GM12878 (cell line): ENCODE measurements around the gene BRAT1. TPM values are rescaled to one million over a fixed set of nuclear protein-coding genes. Genes with fewer than 3 reads are reported as not detected.

Experiments
- IKZF2 ChIP-seq, 2 experiments: fragments of 450-650 bp; IDR thresholded peaks; 2 replicates each; pipeline ENCODE4 v1.6.1; 2017; ENCODE audit warnings: mild to moderate bottlenecking in 2 of 2, moderate library complexity in 2 of 2
- PAX5 ChIP-seq: IDR thresholded peaks from 2 replicates; pipeline ENCODE4 v1.6.1; 2011; ENCODE audit warnings: low read depth, low read length, borderline replicate concordance
- PAX8 ChIP-seq: fragments of 450-650 bp; IDR thresholded peaks from 2 replicates; pipeline ENCODE4 v1.6.1; 2017; ENCODE audit warnings: mild to moderate bottlenecking, moderate library complexity
- RBBP5 ChIP-seq: fragments of 200-600 bp; sonication (generic); conservative IDR thresholded peaks from 2 replicates; pipeline ENCODE4 v1.6.1; 2016
- SRF ChIP-seq, 2 experiments: IDR thresholded peaks; 2 replicates each; pipeline ENCODE4 v1.6.1; 2011; ENCODE audit warnings: low read depth in 2 of 2, low read length in 2 of 2, mild to moderate bottlenecking in 1 of 2, moderate library complexity in 1 of 2
- SUZ12 ChIP-seq: fragments of 200-600 bp; sonication (generic); IDR thresholded peaks from one replicate; pipeline ENCODE4 v1.6.1; 2018; ENCODE audit warnings: antibody characterized with exemption, mild to moderate bottlenecking; ENCODE audit not compliant: unreplicated experiment
- TAF1 ChIP-seq: IDR thresholded peaks from 2 replicates; pipeline ENCODE4 v1.6.1; 2011; ENCODE audit warnings: mild to moderate bottlenecking, low read depth, low read length, borderline replicate concordance
- ZSCAN29 ChIP-seq: fragments of 450-650 bp; IDR thresholded peaks from 2 replicates; pipeline ENCODE4 v1.6.1; 2017; ENCODE audit warnings: mild to moderate bottlenecking, moderate library complexity
- polyA plus RNA-seq, 11 experiments: library from polyadenylated mRNA; depleted of rRNA in 4 of 11; unstranded in 6 of 11; stranded (reverse) in 5 of 11; fragments of >200 nt; fragmentation: Nextera tagmentation in 4 of 11; fragmentation: Illumina TruSeq in 1 of 11; extraction: Ambion mirVana in 4 of 11; extraction: Trizol in 1 of 11; gene quantifications; 1 replicate in 1 of 11; 2 replicates in 10 of 11; pipeline versions ENCODE4 v1.2.1 to v1.2.3, GENCODE V29; 2011 to 2016; ENCODE audit warnings: inconsistent platforms in 2 of 11, missing spikeins in 2 of 11, low read depth in 1 of 11
- total RNA-seq, 4 experiments: library from RNA; depleted of rRNA in 3 of 4; stranded (reverse); fragments of >200 nt in 3 of 4; fragmentation: Illumina TruSeq in 1 of 4; extraction: Trizol in 1 of 4; gene quantifications; 2 replicates each; pipeline versions ENCODE4 v1.2.1 to v1.2.3, GENCODE V29; 2013 to 2021
- TF ChIP-seq, protein P1 (sequence below): fragments of 450-650 bp; IDR thresholded peaks from 2 replicates; pipeline ENCODE4 v1.6.1; 2016; ENCODE audit warnings: mild to moderate bottlenecking, moderate library complexity, borderline replicate concordance
- TF ChIP-seq, protein P2 (sequence below): fragments of 450-650 bp; IDR thresholded peaks from 2 replicates; pipeline ENCODE4 v1.6.1; 2018; ENCODE audit warnings: borderline replicate concordance, mild to moderate bottlenecking; ENCODE audit not compliant: partially characterized antibody
- TF ChIP-seq, protein P3 (sequence below), 3 experiments: IDR thresholded peaks in 2 of 3; conservative IDR thresholded peaks in 1 of 3; 2 replicates each; pipeline ENCODE4 v1.5.1; 2011; ENCODE audit warnings: low read depth in 3 of 3, low read length in 3 of 3, mild to moderate bottlenecking in 3 of 3, control low read depth in 2 of 3, moderate library complexity in 2 of 3, inconsistent platforms in 1 of 3, mixed read lengths in 1 of 3; ENCODE audit not compliant: control insufficient read depth in 2 of 3, insufficient read depth in 1 of 3; ENCODE audit errors: extremely low read depth in 1 of 3
- TF ChIP-seq, protein P4 (sequence below): IDR thresholded peaks from 2 replicates; pipeline ENCODE4 v1.6.1; 2012; ENCODE audit warnings: low read depth, low read length, improper control_type of control experiment
- TF ChIP-seq, protein P5 (sequence below): fragments of 450-650 bp; IDR thresholded peaks from 2 replicates; pipeline ENCODE4 v1.6.1; 2016; ENCODE audit warnings: mild to moderate bottlenecking

BRAT1 gene
- total and polyA plus RNA-seq, 10 of the 15 experiments (the other 5 are each of a cell fraction or from before 2014, with no cell fraction given): 0.13 to 53.3 (median 16.0) TPM

GRCh38 chr7:2567679-2568278, 12.5 kb upstream of the BRAT1 start (continued):
- TF ChIP-seq, protein P1, sequence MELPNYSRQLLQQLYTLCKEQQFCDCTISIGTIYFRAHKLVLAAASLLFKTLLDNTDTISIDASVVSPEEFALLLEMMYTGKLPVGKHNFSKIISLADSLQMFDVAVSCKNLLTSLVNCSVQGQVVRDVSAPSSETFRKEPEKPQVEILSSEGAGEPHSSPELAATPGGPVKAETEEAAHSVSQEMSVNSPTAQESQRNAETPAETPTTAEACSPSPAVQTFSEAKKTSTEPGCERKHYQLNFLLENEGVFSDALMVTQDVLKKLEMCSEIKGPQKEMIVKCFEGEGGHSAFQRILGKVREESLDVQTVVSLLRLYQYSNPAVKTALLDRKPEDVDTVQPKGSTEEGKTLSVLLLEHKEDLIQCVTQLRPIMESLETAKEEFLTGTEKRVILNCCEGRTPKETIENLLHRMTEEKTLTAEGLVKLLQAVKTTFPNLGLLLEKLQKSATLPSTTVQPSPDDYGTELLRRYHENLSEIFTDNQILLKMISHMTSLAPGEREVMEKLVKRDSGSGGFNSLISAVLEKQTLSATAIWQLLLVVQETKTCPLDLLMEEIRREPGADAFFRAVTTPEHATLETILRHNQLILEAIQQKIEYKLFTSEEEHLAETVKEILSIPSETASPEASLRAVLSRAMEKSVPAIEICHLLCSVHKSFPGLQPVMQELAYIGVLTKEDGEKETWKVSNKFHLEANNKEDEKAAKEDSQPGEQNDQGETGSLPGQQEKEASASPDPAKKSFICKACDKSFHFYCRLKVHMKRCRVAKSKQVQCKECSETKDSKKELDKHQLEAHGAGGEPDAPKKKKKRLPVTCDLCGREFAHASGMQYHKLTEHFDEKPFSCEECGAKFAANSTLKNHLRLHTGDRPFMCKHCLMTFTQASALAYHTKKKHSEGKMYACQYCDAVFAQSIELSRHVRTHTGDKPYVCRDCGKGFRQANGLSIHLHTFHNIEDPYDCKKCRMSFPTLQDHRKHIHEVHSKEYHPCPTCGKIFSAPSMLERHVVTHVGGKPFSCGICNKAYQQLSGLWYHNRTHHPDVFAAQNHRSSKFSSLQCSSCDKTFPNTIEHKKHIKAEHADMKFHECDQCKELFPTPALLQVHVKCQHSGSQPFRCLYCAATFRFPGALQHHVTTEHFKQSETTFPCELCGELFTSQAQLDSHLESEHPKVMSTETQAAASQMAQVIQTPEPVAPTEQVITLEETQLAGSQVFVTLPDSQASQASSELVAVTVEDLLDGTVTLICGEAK: no peak
- TF ChIP-seq, protein P2, sequence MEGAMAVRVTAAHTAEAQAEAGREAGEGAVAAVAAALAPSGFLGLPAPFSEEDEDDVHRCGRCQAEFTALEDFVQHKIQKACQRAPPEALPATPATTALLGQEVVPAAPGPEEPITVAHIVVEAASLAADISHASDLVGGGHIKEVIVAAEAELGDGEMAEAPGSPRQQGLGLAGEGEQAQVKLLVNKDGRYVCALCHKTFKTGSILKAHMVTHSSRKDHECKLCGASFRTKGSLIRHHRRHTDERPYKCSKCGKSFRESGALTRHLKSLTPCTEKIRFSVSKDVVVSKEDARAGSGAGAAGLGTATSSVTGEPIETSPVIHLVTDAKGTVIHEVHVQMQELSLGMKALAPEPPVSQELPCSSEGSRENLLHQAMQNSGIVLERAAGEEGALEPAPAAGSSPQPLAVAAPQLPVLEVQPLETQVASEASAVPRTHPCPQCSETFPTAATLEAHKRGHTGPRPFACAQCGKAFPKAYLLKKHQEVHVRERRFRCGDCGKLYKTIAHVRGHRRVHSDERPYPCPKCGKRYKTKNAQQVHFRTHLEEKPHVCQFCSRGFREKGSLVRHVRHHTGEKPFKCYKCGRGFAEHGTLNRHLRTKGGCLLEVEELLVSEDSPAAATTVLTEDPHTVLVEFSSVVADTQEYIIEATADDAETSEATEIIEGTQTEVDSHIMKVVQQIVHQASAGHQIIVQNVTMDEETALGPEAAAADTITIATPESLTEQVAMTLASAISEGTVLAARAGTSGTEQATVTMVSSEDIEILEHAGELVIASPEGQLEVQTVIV: no peak
- TF ChIP-seq IKZF2 (IDR thresholded peaks at IDR 0.05): peak in 1 of 2 experiments; percentile 22; a peak in 1 of 4 replicates
- no peak for TF ChIP-seq PAX5
- TF ChIP-seq TAF1: no peak
- TF ChIP-seq ZSCAN29: no peak
- TF ChIP-seq RBBP5: no peak
- no peak for TF ChIP-seq PAX8
- TF ChIP-seq, protein P3, sequence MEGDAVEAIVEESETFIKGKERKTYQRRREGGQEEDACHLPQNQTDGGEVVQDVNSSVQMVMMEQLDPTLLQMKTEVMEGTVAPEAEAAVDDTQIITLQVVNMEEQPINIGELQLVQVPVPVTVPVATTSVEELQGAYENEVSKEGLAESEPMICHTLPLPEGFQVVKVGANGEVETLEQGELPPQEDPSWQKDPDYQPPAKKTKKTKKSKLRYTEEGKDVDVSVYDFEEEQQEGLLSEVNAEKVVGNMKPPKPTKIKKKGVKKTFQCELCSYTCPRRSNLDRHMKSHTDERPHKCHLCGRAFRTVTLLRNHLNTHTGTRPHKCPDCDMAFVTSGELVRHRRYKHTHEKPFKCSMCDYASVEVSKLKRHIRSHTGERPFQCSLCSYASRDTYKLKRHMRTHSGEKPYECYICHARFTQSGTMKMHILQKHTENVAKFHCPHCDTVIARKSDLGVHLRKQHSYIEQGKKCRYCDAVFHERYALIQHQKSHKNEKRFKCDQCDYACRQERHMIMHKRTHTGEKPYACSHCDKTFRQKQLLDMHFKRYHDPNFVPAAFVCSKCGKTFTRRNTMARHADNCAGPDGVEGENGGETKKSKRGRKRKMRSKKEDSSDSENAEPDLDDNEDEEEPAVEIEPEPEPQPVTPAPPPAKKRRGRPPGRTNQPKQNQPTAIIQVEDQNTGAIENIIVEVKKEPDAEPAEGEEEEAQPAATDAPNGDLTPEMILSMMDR (IDR thresholded peaks at IDR 0.05 in 2 of 3, conservative IDR thresholded peaks at IDR 0.05 in 1 of 3; ENCODE audit: control insufficient read depth in 2 of 3, extremely low read depth in 1 of 3, insufficient read depth in 1 of 3, low read depth in 3 of 3, low read length in 3 of 3): peak; percentile 43 to 59 (median 55)
- TF ChIP-seq, protein P4, sequence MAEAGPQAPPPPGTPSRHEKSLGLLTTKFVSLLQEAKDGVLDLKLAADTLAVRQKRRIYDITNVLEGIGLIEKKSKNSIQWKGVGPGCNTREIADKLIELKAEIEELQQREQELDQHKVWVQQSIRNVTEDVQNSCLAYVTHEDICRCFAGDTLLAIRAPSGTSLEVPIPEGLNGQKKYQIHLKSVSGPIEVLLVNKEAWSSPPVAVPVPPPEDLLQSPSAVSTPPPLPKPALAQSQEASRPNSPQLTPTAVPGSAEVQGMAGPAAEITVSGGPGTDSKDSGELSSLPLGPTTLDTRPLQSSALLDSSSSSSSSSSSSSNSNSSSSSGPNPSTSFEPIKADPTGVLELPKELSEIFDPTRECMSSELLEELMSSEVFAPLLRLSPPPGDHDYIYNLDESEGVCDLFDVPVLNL: no peak
- TF ChIP-seq, protein P5, sequence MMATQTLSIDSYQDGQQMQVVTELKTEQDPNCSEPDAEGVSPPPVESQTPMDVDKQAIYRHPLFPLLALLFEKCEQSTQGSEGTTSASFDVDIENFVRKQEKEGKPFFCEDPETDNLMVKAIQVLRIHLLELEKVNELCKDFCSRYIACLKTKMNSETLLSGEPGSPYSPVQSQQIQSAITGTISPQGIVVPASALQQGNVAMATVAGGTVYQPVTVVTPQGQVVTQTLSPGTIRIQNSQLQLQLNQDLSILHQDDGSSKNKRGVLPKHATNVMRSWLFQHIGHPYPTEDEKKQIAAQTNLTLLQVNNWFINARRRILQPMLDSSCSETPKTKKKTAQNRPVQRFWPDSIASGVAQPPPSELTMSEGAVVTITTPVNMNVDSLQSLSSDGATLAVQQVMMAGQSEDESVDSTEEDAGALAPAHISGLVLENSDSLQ: no peak
- no peak for TF ChIP-seq SUZ12
- TF ChIP-seq SRF (IDR thresholded peaks at IDR 0.05; ENCODE audit: low read depth in 2 of 2, low read length in 2 of 2): no peak
